ENCODE results near the gene C11orf68. TPM values are rescaled to one million over a fixed set of nuclear protein-coding genes. Genes with fewer than 3 reads are reported as not detected.
A peak's percentile ranks its signal among the peaks of the same experiment; 100 is the strongest.

Gene C11orf68
- total and polyA plus RNA-seq, 9 of the 15 experiments (the other 6 are each of a cell fraction or from before 2014, with no cell fraction given), result 3.6 to 35.9 (median 12.8) TPM

- 0 out of 2 replicates have a peak, but pooled peaks have one; percentile 11 for TF ChIP-seq ATF4 (CRISPR knock-in tag; IDR thresholded peaks at IDR 0.05)
- TF ChIP-seq ZNF609 (CRISPR knock-in tag; IDR thresholded peaks at IDR 0.05; ENCODE audit: borderline replicate concordance), result peak; percentile 70; the same call in 1 of the 2 replicates
- TF ChIP-seq GTF3C2 (IDR thresholded peaks at IDR 0.05; ENCODE audit: borderline replicate concordance, extremely low read depth, insufficient read length), result no peak
- no peak for TF ChIP-seq TCF3 (CRISPR knock-in tag; IDR thresholded peaks at IDR 0.05)
- no peak for TF ChIP-seq FOXJ2 (tag; IDR thresholded peaks at IDR 0.05)
- TF ChIP-seq NKRF (IDR thresholded peaks at IDR 0.05; ENCODE audit: borderline replicate concordance), result peak; percentile 82; the same call in 1 of the 2 replicates
- no peak for TF ChIP-seq TAL1 (IDR thresholded peaks at IDR 0.05)
- TF ChIP-seq ZNF134 (CRISPR knock-in tag; conservative IDR thresholded peaks at IDR 0.05), result no peak
- no peak for TF ChIP-seq ZNF444 (CRISPR knock-in tag; IDR thresholded peaks at IDR 0.05)
- TF ChIP-seq DMBX1 (CRISPR knock-in tag; IDR thresholded peaks at IDR 0.05; ENCODE audit: borderline replicate concordance), result no peak
- TF ChIP-seq MECOM (CRISPR knock-in tag; IDR thresholded peaks at IDR 0.05), result no peak
- no peak for TF ChIP-seq HINFP (tag; conservative IDR thresholded peaks at IDR 0.05; ENCODE audit: low read depth)
- TF ChIP-seq ZNF184 (CRISPR knock-in tag; IDR thresholded peaks at IDR 0.05), result no peak
- peak; percentile 96 for TF ChIP-seq C11orf30 (IDR thresholded peaks at IDR 0.05; ENCODE audit: low read depth)
Measured at GRCh38 chr11:65899356-65900124, 19.3 kb downstream of the C11orf68 start (continued).
